Stimulated activated naive CD8-positive, alpha-beta T cell treated with anti-CD3 and anti-CD28 coated beads, Interleukin-15, amount 100 ng/mL, for 72 hours (primary cell): ENCODE data around the gene TAGLN.

Experiments
- ATAC-seq: fragments of 150-1000 bp; cut with Tn5 transposase; 2 replicates; pipeline ENCODE4 v1.10.0; 2021; ENCODE audit warnings: mild to moderate bottlenecking, moderate library complexity
- DNase-seq, 2 donors: peaks; one replicate each; pipeline ENCODE4 v3.0.0; 2021 to 2022
- H3K27ac Mint-ChIP-seq, 2 donors: one replicate each; pipeline ENCODE4 v1.8.0; 2022; ENCODE audit warnings: mild to moderate bottlenecking in 2 of 2, mixed read lengths in 2 of 2, moderate library complexity in 2 of 2
- H3K27me3 Mint-ChIP-seq: one replicate; pipeline ENCODE4 v1.8.0; 2022; ENCODE audit warnings: mixed read lengths
- H3K4me1 Mint-ChIP-seq: one replicate; pipeline ENCODE4 v1.8.0; 2022; ENCODE audit warnings: mild to moderate bottlenecking, mixed read lengths
- H3K4me3 Mint-ChIP-seq, 2 donors: one replicate each; pipeline ENCODE4 v1.8.0; 2022; ENCODE audit warnings: mild to moderate bottlenecking in 2 of 2, mixed read lengths in 2 of 2, moderate library complexity in 1 of 2
- H3K9me3 Mint-ChIP-seq, 2 donors: one replicate each; pipeline ENCODE4 v1.8.0; 2022; ENCODE audit warnings: mixed read lengths in 2 of 2

TAGLN gene

DNA sequence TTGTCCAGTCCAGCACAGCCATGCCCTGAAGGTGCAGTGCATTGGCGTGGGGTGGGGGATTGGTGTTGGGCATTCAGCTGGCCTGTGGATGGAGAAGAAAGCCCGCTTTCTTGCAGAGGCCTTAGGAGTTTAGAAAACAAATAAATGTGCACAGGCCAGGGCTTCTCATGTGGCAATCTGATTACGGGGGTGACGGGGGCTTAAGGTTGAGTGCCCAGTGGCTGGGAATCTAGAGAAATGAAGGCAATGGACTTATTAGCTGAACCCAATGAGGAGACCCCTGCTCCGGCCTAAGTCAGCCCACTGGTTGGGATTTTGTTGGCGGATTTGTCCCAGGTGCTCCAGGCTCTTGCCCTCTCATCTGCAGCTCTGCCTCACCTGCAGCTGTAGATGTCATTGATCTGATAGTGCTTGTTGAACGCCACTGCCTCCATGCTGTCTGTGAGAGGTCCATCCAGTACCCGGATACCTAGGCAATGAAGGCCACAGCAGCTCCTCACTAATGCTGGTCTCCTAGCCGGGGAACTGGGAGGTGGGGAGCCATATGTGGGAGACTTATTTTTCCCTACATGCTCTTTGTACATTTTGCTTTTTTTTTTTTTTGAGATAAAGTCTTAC lies 26.5 kb downstream of the TAGLN start:
- DNase-seq = no peak
- Mint-ChIP-seq H3K9me3 (no peaks in the 10 kb centered on the region), H3K4me1 (peaks cover 40% of the 10 kb centered on the region), H3K4me3 (no peak overlapping the region), H3K27ac (no peak overlapping the region), H3K27me3 (no peaks in the 10 kb centered on the region)
- no peak for ATAC-seq

DNA sequence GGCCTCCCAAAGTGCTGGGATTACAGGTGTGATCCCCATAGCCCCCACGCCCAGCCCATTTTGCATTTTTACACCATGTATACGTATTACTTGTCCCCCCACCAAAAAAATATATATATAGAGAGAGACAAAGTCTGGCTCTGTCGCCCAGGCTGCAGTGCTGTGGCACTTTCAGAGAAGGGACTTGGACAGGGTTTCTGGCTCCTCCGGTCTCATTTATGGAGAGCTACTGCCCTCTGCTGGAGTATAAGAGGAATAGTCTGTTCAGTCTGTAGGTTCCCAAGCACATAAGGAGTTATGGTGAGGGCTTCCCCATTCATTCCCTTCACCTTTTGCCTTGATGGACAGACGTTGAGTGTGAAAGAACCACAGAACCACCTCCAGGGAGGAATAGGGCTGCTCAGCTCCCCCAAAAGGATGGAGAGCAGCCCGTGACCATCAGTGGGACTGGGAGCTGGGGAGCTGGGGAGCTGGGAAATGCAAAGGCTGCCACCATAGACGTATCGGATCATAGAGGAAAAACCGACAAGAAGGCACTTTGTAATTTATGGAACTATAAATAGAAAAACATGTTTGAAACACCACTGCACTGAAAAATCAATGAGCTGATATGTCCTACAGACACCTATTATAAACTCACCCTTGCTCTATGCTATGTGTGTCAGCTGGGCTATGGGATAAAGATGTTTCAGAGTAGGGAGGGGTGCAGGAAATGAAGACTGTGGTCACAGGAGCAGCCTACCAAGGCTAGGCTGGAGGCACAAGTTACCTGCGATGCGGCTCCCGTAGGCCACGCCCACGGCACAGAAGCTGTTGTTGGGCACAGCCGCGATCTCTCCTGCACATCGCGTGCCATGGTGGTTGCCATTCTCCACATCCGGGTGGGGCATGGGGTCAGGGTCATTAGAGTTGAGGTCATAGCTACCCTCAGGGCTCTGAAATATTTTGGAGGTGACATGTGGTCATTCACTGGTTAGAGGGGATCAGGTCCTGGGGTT lies 27.5 kb downstream of the TAGLN start:
- H3K4me3 Mint-ChIP-seq = no peak overlapping the region
- peak; percentile 54 for ATAC-seq
- H3K27ac Mint-ChIP-seq = peak overlapping the region in 1 of 2 donors; percentile 25
- DNase-seq = peak; percentile 40 to 42
- H3K27me3 Mint-ChIP-seq = no peaks in the 10 kb centered on the region
- H3K4me1 Mint-ChIP-seq = peaks cover 45% of the 10 kb centered on the region
- no peaks in the 10 kb centered on the region for H3K9me3 Mint-ChIP-seq

DNA sequence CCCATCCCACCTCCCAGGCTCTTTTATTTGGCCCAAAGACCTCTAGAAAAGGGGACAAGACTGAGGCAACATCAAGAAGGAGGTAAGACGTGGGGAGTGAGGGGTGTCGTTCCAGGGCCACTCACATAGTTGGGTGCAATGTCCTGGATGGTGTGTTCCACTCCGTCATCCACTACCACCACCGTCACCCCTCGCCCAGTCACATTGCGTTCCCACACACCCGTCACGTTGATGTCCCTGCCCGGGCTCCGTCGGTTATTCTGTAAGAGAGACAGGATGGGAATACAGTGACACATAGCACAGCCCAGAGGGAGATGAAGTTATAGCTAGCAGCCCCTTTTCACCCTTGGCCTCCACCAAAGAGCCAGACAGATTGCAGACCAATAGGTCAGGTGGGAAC lies 28.9 kb downstream of the TAGLN start:
- Mint-ChIP-seq H3K4me1 (peaks cover 45% of the 10 kb centered on the region), H3K27ac (peak overlapping the region; percentile 70 to 79), H3K27me3 (no peaks in the 10 kb centered on the region), H3K9me3 (no peaks in the 10 kb centered on the region), H3K4me3 (peak overlapping the region in 1 of 2 donors; percentile 18)
- DNase-seq (no peak), ATAC-seq (no peak)

DNA sequence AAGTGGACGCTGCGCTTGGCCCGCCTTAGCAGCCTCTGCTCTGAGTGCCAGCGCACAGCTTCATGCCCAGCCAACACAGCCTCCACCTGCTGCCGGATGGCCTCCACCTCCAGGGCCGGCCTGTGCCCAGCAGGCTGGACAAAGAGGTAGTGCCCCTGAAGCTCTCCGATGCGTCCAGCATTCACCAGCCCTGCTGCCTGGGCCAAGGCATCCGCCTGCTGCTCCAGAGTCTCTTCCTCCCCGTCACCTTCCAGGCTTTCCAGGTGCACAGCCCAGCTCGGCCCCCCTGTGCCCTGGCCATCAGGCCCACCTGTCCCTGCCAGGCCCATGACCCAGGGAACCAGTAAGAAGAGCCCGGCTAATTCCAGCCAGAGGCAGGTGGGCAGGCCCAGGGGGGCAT lies 30.2 kb downstream of the TAGLN start:
- peaks cover 58% of the 10 kb centered on the region for H3K4me1 Mint-ChIP-seq
- H3K27me3 Mint-ChIP-seq = no peaks in the 10 kb centered on the region
- peak overlapping the region; percentile 94 to 100 for H3K4me3 Mint-ChIP-seq
- no peak for ATAC-seq
- H3K9me3 Mint-ChIP-seq = no peaks in the 10 kb centered on the region
- DNase-seq = no peak
- H3K27ac Mint-ChIP-seq = peak overlapping the region; percentile 98

DNA sequence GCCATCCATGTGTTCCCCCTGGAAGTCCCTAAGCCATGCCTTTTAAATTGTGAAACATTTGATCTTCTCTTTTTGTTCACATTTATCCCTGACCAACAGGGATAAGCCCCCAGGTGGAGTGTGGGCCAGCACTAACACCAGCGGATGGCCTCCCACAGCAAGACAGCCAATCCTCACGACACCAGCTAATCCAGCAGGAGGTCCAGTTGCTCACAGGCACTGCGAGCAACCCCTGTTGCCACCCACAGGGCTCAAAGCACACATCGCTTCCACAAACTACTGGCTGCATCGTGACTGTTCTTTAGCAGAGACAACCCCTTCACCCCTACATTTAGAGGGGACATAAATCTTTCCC lies 30.7 kb downstream of the TAGLN start:
- DNase-seq (no peak), ATAC-seq (peak; percentile 15)
- no peaks in the 10 kb centered on the region for H3K27me3 Mint-ChIP-seq

DNA sequence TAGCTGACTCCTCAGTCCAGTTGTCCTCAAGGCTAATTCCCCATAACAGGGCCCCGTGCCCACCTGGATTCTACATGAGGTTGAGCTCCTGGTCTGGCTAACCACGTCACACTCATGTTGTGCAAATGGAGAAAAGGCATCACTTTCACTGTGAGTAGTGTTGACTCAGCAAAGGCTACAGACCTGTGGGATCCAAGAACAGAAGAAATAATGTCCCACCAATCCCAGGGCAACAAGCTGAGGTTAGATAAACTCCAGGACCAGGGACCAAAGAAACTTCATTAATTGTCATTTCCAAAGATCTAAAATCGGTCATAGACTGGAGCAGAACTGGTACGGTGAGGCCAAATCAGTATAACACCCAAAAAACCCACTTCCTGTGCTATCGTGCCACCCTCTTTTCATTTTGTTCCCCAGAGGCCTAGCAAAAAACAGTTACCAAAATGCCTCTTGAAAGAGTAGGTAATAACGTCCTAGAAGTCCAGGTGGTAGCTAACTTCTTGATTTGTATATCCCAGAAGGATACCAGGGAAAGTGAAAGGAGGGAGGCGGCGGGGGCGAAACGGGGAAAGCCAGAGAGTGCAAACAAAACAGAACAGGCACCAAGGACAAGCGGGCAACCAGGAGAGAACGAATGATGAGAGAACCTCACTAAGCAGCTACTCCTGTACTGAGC lies 31.3 kb downstream of the TAGLN start:
- peaks cover 58% of the 10 kb centered on the region for H3K4me1 Mint-ChIP-seq
- H3K9me3 Mint-ChIP-seq = no peaks in the 10 kb centered on the region
- DNase-seq (peak; percentile 60 to 73), ATAC-seq (peak; percentile 75)
- peak overlapping the region; percentile 94 to 100 for H3K4me3 Mint-ChIP-seq
- H3K27ac Mint-ChIP-seq = peak overlapping the region; percentile 98
- no peaks in the 10 kb centered on the region for H3K27me3 Mint-ChIP-seq

More for the DNA sequence above, 30.7 kb downstream of the TAGLN start:
- peaks cover 58% of the 10 kb centered on the region for H3K4me1 Mint-ChIP-seq
- no peaks in the 10 kb centered on the region for H3K9me3 Mint-ChIP-seq
- peak overlapping the region; percentile 94 to 100 for H3K4me3 Mint-ChIP-seq
- peak overlapping the region; percentile 98 for H3K27ac Mint-ChIP-seq

DNA sequence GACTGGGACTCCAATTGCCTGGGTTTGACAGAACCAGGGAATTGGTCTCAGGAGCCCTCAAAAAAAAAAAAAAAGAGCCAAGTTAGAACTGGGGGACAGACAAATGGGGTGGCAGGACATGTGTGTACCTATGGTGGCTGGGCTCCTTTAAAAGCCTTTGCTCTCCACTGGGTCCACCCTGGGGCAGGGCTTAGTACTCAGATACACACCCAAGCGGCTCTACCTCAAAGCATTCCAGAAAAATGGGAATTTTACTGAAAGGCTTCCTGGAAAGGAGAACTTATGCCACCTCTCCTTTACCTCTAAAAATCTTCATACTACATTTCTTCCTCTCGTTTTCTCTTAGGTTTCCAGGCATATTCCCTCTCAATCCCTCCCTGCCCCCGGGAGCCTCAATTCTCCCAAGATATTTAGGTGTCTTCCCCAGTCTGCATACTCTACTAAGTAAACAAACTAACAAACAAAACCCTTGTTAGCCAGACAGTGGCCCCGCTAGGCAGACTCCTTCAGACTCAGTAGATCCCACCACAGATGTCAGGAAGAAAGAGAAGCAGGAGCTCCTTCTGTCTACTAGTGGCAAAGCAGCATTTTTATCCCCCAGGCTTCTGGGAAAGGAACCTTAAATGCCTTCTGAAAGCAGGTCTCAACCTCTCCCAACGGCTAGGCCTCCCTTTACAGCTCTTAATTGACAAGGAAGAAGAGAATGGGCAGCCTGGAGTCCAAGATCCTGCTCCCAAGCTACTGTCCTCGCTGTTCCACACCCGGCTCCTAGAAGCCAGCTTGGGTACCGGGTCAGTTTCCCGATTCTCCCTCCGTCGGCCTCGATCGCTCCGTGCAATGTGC lies 32.0 kb downstream of the TAGLN start:
- Mint-ChIP-seq H3K4me3 (peak overlapping the region; percentile 94 to 100), H3K9me3 (no peaks in the 10 kb centered on the region), H3K27ac (peak overlapping the region; percentile 98), H3K4me1 (peaks cover 58% of the 10 kb centered on the region), H3K27me3 (no peaks in the 10 kb centered on the region)
- DNase-seq = peak; percentile 15 to 16
- ATAC-seq = peak; percentile 21

DNA sequence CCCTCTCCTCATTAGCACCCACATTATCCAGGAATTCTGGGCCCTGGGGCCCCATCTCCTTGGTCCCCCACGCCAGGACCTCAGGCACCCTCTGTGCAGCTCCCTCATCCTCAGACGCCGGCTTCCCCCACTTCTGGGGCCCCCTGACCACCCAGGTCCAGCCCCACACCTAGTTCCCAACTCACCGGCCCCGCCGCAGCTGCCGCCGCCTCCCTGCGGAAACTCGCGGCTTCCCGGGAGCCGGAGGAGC lies 32.6 kb downstream of the TAGLN start, which contains the start of gene PCSK7:
Gene PCSK7, minus strand, starts transcription at position 232 of the 250 bp plus-strand sequence. CDS start 2,229 bp downstream, outside the sequence.
- H3K4me3 Mint-ChIP-seq = peak within 1 kb of the TSS; percentile 94 to 100
- peak in 1 of 2 donors; percentile 67 for DNase-seq
- peaks cover 53% of the 10 kb centered on the region for H3K4me1 Mint-ChIP-seq
- no peaks in the 10 kb centered on the region for H3K27me3 Mint-ChIP-seq
- H3K9me3 Mint-ChIP-seq = no peaks in the 10 kb centered on the region
- H3K27ac Mint-ChIP-seq = peak within 1 kb of the TSS; percentile 98 to 100
- no peak for ATAC-seq

DNA sequence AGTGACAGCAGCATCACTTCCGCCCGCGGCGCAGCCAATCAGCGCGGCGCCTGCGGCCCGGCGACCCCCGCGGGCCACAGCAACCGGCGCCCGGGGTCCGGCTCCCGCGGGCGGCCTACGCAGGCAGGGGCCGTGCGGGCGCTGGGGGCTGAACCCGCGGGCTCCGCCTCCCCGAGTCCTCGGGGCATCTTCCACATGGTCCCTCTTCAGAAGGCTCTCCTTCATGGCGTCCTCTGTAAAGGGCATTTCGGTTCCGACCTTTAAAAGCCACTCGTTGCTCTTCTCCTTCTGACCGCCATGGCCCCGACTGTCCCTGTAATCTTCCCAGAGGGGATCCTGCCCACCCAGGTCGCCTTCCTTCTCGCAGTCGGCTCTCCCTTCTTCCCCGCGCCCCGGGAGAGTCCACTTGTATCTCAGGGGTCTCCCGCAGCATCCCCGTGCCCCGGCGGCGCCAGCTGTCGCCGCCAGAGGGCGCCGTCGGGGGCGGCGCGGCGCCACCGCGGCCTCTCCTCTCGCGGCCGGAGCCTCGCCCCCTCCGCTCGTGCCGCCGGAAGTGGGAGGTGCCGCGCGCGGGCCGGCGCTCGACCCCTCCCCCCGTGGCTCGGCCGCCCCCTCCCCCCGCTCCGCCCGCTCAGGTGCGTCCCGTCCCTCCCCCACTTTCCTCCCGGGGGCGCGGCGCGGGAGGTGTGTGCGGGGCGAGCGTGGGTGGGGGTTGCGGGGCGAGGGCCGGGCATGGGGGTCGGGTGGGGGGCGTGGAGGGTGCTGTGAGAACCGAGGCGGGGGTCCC lies 33.1 kb downstream of the TAGLN start, which contains the start of gene RNF214:
Gene RNF214, plus strand, starts transcription at position 580 of the 787 bp plus-strand sequence. CDS start 1,602 bp downstream, outside the sequence.
- H3K4me1 Mint-ChIP-seq = peaks cover 47% of the 10 kb centered on the region
- no peaks in the 10 kb centered on the region for H3K27me3 Mint-ChIP-seq
- peak within 1 kb of the TSS; percentile 94 to 100 for H3K4me3 Mint-ChIP-seq
- DNase-seq (peak; percentile 77 to 82), ATAC-seq (peak; percentile 81)
- peak within 1 kb of the TSS; percentile 98 to 100 for H3K27ac Mint-ChIP-seq
- H3K9me3 Mint-ChIP-seq = no peaks in the 10 kb centered on the region

DNA sequence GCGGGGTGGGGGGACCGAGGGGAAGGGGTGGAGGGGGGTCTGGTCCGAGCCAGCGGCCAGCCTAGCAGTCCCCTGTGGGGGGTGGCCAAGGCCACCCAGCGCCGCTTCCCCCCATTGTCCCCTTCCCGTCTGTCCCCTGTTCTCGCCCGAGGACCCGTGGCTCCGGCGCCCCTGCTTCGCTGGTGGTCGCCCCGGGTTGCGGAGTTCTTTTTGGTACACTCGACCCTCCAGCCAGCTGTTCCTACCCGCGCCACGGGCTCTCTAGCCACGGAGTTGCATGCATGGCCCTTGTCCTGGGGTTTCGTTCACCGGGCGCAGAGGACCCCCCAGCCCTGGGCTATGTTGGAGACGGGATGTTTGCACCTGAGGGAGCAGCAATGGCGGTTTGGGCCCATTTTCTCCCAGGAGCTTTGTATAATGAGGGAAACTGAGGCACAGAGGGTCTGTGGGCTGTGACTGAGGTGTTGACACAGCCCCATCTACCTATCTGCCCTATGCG lies 33.8 kb downstream of the TAGLN start:
- Mint-ChIP-seq H3K4me1 (peaks cover 43% of the 10 kb centered on the region), H3K4me3 (peak overlapping the region; percentile 87 to 94)
- ATAC-seq = peak; percentile 2

DNA sequence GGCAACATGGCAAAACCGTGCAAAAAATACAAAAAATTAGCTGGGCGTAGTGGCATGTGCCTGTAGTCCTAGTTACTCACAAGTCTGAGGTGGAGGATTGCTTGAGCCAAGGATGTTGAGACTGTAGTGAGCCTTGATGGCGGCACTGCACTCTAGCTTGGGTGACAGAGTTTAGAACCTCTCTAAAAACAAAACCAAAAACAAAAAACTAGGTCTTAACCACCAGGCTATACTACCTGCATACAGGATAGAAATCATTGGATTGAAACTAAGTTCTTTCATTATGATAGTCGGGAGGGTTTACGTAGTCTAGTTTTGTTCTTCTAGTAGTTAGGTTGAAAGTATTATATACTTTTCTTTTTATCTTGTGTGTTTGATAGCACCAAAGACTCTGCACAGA lies 39.1 kb downstream of the TAGLN start:
- Mint-ChIP-seq H3K4me3 (no peak overlapping the region), H3K9me3 (no peaks in the 10 kb centered on the region), H3K4me1 (peaks cover 12% of the 10 kb centered on the region), H3K27me3 (no peaks in the 10 kb centered on the region), H3K27ac (no peak overlapping the region)
- no peak for DNase-seq
- ATAC-seq = no peak

More for the DNA sequence above, 33.8 kb downstream of the TAGLN start:
- Mint-ChIP-seq H3K27ac (peak overlapping the region; percentile 90 to 93), H3K9me3 (no peaks in the 10 kb centered on the region), H3K27me3 (no peaks in the 10 kb centered on the region)
- DNase-seq = peak in 1 of 2 donors; percentile 25

DNA sequence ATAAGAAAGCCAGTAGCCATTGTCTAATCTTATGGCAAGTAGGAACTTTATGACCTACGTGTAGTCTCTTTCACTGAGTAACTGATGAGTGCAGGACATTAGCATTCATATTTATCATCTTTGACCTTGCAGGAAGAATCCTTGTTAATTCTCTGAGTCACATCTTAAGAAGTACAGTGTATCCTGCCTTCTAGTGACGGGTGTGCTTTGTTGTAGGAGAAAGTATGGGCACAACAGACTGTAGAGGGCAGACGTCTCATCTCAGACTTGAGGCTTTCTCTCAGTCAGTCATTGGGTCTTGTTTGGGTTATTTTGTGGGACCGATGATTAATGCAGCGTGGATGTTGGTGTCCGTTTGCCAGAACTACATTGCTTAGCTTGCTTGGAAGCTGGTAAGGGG lies 40.1 kb downstream of the TAGLN start:
- Mint-ChIP-seq H3K9me3 (no peaks in the 10 kb centered on the region), H3K4me1 (peaks cover under 1% of the 10 kb centered on the region), H3K4me3 (no peak overlapping the region), H3K27me3 (no peaks in the 10 kb centered on the region), H3K27ac (no peak overlapping the region)
- DNase-seq = no peak
- ATAC-seq = no peak

DNA sequence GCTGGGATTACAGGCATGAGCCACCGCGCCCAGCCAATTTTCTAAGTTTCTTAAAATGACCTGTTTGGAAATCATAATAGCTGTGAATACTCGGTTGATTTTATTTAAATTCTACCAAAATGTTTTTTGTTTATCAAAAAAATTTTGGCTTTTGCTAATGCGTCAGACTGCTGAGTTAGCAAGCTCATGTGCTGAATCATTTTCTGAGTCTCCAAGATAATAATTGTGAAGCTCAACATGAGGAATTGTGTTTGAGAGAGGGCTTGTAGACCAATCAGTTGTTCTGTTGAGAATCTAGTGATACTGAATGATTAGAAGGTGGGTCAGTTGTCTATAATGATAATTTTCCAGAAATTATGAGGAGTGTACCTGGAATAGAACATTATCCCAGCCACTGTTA lies 49.2 kb downstream of the TAGLN start:
- no peak for DNase-seq
- ATAC-seq = no peak
- Mint-ChIP-seq H3K27me3 (no peaks in the 10 kb centered on the region), H3K4me3 (no peak overlapping the region), H3K9me3 (no peaks in the 10 kb centered on the region), H3K4me1 (no peaks in the 10 kb centered on the region), H3K27ac (no peak overlapping the region)

DNA sequence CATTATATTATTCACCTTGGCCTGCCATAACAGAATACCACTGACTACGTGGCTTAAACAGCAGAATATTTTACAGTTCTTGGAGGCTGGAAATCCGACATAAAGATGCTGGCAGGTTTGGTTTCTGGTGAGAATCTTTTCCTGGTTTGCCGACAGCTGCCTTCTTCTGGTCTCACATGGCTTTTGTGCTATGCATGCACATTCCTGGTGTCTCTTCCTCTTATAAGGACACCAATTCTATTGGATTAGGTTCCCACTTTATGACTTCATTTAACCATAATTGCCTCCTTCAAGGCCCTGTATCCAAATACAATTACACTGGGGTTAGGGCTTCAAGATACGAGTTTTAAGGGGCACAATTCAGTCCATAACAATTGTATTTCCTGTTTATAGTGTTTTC lies 50.4 kb downstream of the TAGLN start:
- no peak for ATAC-seq

More for the DNA sequence above, 50.4 kb downstream of the TAGLN start:
- DNase-seq = no peak
- Mint-ChIP-seq H3K27ac (no peak overlapping the region), H3K4me1 (no peaks in the 10 kb centered on the region), H3K27me3 (no peaks in the 10 kb centered on the region), H3K4me3 (no peak overlapping the region), H3K9me3 (no peaks in the 10 kb centered on the region)
